HG02938 (cell line): ENCODE results near the gene ALKBH8.
"Not testable (repeated sequence)": the region's sequence is repeated elsewhere in the genome, so short reads cannot be mapped to it uniquely, and the experiment has no call there.

ENCODE experiments used
- ATAC-seq: cut with Tn5 transposase; IDR thresholded peaks from one replicate; pipeline ENCODE4 v1.9.1; 2021; ENCODE audit warnings: mild to moderate bottlenecking, moderate library complexity; ENCODE audit not compliant: unreplicated experiment

ALKBH8 gene

GRCh38 chr11:107565219-107565937 lies at the start of gene ALKBH8:
ALKBH8 (minus strand) TSS chr11:107565735; CDS start chr11:107560893, 4,842 bp downstream.
- peak; percentile 81 for ATAC-seq

GRCh38 chr11:107612445-107612844 lies 46.9 kb upstream of the ALKBH8 start:
- ATAC-seq: no peak

- no peak for ATAC-seq
Observed at GRCh38 chr11:107609400-107610218, 44.1 kb upstream of the ALKBH8 start.

- no peak for ATAC-seq
Observed at GRCh38 chr11:107608809-107609208, 43.3 kb upstream of the ALKBH8 start.

- no peak for ATAC-seq
Observed at GRCh38 chr11:107606141-107606540, 40.6 kb upstream of the ALKBH8 start.

GRCh38 chr11:107605061-107606006 lies 39.8 kb upstream of the ALKBH8 start:
- ATAC-seq: no peak

- ATAC-seq: peak; percentile 73
Observed at GRCh38 chr11:107598225-107599139, 32.9 kb upstream of the ALKBH8 start.

- no peak for ATAC-seq
Observed at GRCh38 chr11:107594736-107595135, 29.2 kb upstream of the ALKBH8 start.

GRCh38 chr11:107593951-107594350 lies 28.4 kb upstream of the ALKBH8 start:
- no peak for ATAC-seq

GRCh38 chr11:107592813-107593212 lies 27.3 kb upstream of the ALKBH8 start:
- ATAC-seq: no peak

- peak; percentile 1 for ATAC-seq
Observed at GRCh38 chr11:107592231-107592590, 26.7 kb upstream of the ALKBH8 start.

- peak; percentile 43 for ATAC-seq
Observed at GRCh38 chr11:107591378-107592230, 26.1 kb upstream of the ALKBH8 start.

- peak; percentile 44 for ATAC-seq
Observed at GRCh38 chr11:107590460-107591377, 25.2 kb upstream of the ALKBH8 start, which contains the start of gene ELMOD1. ELMOD1 (plus strand) TSS chr11:107591147; CDS start chr11:107618190, 27,043 bp downstream.

GRCh38 chr11:107587306-107587979 lies 21.9 kb upstream of the ALKBH8 start:
- ATAC-seq: no peak

GRCh38 chr11:107583629-107584195 lies 18.2 kb upstream of the ALKBH8 start:
- ATAC-seq: no peak

GRCh38 chr11:107581147-107581546 lies 15.6 kb upstream of the ALKBH8 start:
- ATAC-seq: no peak

- not testable (repeated sequence) for ATAC-seq
Observed at GRCh38 chr11:107579169-107579568, 13.6 kb upstream of the ALKBH8 start.
